GM23338 (cell line): Measurements from ENCODE around the gene ZNF142. TPM values are rescaled to one million over a fixed set of nuclear protein-coding genes. Genes with fewer than 3 reads are reported as not detected.

ENCODE experiments used
- EZH2phosphoT487 ChIP-seq: fragments of 200-600 bp; sonication (generic); IDR thresholded peaks from one replicate; pipeline ENCODE4 v1.8.1; 2018; ENCODE audit warnings: antibody characterized with exemption; ENCODE audit not compliant: unreplicated experiment
- JUNB ChIP-seq: IDR thresholded peaks from one replicate; pipeline ENCODE4 v1.6.1; 2016; ENCODE audit warnings: antibody characterized with exemption; ENCODE audit not compliant: unreplicated experiment
- polyA plus RNA-seq: library from polyadenylated mRNA; unstranded; fragments of >200 nt; fragmentation: Nextera tagmentation; extraction: Ambion mirVana; gene quantifications from 2 replicates; pipeline ENCODE4 v1.2.1, GENCODE V29; 2016
- total RNA-seq: library from RNA; depleted of rRNA; stranded (reverse); fragments of >200 nt; shearing (Covaris generic); gene quantifications from 2 replicates; pipeline ENCODE4 v1.2.3, GENCODE V29; 2014
- TF ChIP-seq, protein P1 (sequence below): fragments of 250-450 bp; sonication (Bioruptor Pico); IDR thresholded peaks from 2 replicates; pipeline ENCODE4 v1.5.0; 2020; ENCODE audit warnings: mild to moderate bottlenecking, moderate library complexity
- TF ChIP-seq, protein P2 (sequence below): IDR thresholded peaks from one replicate; pipeline ENCODE4 v1.6.1; 2018; ENCODE audit warnings: antibody characterized with exemption; ENCODE audit not compliant: unreplicated experiment
- TF ChIP-seq, protein P3 (sequence below), 2 experiments: fragments of 200-600 bp in 1 of 2; sonication (generic) in 1 of 2; conservative IDR thresholded peaks; 2 replicates each; pipeline versions ENCODE4 v1.5.1 to v1.6.1; 2016 to 2017; ENCODE audit warnings: antibody characterized with exemption in 2 of 2, low read depth in 2 of 2, mild to moderate bottlenecking in 2 of 2, moderate library complexity in 1 of 2

The ZNF142 gene
- total and polyA plus RNA-seq, 2 experiments from 2014 or later: 14.9 to 32.8 TPM

DNA sequence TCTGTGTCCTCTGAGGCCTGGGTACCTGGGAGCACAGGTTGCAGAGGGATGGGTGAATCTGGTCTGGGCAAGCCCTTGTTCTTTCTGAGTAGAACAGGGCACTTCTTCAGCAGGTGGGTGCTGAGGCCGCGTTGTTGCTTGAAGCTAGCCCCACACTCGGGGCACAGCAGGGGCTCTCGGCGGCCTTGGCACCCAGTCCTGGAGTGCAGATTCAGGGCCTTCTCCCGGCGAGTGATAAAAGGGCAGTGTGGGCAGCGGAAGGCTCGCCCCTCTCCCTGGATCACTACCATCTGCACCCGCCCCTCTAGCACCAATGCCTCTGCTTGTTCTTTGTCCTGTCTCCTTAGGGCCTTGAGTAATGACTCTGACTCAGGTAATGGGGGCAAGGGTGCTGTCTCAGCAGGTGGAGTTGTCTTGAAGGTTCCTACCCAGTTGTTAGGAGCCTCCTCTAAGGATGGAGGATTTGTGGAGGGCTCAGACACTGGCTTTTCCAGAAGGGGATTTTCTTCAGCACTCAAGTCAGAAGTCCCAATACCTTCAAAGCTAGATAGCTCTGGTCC lies 15.6 kb downstream of the ZNF142 start (continued):
- TF ChIP-seq, protein P1, sequence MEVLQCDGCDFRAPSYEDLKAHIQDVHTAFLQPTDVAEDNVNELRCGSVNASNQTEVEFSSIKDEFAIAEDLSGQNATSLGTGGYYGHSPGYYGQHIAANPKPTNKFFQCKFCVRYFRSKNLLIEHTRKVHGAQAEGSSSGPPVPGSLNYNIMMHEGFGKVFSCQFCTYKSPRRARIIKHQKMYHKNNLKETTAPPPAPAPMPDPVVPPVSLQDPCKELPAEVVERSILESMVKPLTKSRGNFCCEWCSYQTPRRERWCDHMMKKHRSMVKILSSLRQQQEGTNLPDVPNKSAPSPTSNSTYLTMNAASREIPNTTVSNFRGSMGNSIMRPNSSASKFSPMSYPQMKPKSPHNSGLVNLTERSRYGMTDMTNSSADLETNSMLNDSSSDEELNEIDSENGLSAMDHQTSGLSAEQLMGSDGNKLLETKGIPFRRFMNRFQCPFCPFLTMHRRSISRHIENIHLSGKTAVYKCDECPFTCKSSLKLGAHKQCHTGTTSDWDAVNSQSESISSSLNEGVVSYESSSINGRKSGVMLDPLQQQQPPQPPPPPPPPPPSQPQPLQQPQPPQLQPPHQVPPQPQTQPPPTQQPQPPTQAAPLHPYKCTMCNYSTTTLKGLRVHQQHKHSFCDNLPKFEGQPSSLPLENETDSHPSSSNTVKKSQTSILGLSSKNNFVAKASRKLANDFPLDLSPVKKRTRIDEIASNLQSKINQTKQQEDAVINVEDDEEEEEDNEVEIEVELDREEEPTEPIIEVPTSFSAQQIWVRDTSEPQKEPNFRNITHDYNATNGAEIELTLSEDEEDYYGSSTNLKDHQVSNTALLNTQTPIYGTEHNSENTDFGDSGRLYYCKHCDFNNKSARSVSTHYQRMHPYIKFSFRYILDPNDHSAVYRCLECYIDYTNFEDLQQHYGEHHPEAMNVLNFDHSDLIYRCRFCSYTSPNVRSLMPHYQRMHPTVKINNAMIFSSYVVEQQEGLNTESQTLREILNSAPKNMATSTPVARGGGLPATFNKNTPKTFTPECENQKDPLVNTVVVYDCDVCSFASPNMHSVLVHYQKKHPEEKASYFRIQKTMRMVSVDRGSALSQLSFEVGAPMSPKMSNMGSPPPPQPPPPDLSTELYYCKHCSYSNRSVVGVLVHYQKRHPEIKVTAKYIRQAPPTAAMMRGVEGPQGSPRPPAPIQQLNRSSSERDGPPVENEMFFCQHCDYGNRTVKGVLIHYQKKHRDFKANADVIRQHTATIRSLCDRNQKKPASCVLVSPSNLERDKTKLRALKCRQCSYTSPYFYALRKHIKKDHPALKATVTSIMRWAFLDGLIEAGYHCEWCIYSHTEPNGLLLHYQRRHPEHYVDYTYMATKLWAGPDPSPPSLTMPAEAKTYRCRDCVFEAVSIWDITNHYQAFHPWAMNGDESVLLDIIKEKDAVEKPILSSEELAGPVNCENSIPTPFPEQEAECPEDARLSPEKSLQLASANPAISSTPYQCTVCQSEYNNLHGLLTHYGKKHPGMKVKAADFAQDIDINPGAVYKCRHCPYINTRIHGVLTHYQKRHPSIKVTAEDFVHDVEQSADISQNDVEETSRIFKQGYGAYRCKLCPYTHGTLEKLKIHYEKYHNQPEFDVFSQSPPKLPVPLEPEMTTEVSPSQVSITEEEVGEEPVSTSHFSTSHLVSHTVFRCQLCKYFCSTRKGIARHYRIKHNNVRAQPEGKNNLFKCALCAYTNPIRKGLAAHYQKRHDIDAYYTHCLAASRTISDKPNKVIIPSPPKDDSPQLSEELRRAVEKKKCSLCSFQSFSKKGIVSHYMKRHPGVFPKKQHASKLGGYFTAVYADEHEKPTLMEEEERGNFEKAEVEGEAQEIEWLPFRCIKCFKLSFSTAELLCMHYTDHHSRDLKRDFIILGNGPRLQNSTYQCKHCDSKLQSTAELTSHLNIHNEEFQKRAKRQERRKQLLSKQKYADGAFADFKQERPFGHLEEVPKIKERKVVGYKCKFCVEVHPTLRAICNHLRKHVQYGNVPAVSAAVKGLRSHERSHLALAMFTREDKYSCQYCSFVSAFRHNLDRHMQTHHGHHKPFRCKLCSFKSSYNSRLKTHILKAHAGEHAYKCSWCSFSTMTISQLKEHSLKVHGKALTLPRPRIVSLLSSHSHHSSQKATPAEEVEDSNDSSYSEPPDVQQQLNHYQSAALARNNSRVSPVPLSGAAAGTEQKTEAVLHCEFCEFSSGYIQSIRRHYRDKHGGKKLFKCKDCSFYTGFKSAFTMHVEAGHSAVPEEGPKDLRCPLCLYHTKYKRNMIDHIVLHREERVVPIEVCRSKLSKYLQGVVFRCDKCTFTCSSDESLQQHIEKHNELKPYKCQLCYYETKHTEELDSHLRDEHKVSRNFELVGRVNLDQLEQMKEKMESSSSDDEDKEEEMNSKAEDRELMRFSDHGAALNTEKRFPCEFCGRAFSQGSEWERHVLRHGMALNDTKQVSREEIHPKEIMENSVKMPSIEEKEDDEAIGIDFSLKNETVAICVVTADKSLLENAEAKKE: no peak
- TF ChIP-seq JUNB: no peak
- no peak for TF ChIP-seq EZH2phosphoT487
- TF ChIP-seq, protein P2, sequence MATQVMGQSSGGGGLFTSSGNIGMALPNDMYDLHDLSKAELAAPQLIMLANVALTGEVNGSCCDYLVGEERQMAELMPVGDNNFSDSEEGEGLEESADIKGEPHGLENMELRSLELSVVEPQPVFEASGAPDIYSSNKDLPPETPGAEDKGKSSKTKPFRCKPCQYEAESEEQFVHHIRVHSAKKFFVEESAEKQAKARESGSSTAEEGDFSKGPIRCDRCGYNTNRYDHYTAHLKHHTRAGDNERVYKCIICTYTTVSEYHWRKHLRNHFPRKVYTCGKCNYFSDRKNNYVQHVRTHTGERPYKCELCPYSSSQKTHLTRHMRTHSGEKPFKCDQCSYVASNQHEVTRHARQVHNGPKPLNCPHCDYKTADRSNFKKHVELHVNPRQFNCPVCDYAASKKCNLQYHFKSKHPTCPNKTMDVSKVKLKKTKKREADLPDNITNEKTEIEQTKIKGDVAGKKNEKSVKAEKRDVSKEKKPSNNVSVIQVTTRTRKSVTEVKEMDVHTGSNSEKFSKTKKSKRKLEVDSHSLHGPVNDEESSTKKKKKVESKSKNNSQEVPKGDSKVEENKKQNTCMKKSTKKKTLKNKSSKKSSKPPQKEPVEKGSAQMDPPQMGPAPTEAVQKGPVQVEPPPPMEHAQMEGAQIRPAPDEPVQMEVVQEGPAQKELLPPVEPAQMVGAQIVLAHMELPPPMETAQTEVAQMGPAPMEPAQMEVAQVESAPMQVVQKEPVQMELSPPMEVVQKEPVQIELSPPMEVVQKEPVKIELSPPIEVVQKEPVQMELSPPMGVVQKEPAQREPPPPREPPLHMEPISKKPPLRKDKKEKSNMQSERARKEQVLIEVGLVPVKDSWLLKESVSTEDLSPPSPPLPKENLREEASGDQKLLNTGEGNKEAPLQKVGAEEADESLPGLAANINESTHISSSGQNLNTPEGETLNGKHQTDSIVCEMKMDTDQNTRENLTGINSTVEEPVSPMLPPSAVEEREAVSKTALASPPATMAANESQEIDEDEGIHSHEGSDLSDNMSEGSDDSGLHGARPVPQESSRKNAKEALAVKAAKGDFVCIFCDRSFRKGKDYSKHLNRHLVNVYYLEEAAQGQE: no peak
- TF ChIP-seq, protein P3, sequence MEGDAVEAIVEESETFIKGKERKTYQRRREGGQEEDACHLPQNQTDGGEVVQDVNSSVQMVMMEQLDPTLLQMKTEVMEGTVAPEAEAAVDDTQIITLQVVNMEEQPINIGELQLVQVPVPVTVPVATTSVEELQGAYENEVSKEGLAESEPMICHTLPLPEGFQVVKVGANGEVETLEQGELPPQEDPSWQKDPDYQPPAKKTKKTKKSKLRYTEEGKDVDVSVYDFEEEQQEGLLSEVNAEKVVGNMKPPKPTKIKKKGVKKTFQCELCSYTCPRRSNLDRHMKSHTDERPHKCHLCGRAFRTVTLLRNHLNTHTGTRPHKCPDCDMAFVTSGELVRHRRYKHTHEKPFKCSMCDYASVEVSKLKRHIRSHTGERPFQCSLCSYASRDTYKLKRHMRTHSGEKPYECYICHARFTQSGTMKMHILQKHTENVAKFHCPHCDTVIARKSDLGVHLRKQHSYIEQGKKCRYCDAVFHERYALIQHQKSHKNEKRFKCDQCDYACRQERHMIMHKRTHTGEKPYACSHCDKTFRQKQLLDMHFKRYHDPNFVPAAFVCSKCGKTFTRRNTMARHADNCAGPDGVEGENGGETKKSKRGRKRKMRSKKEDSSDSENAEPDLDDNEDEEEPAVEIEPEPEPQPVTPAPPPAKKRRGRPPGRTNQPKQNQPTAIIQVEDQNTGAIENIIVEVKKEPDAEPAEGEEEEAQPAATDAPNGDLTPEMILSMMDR (conservative IDR thresholded peaks at IDR 0.05; ENCODE audit: low read depth in 2 of 2): no peak
